H9 (cell line): Measurements from ENCODE around the gene KCTD5. TPM values are rescaled to one million over a fixed set of nuclear protein-coding genes. Genes with fewer than 3 reads are reported as not detected.

ENCODE experiments used
- DNase-seq: peaks from one replicate; pipeline ENCODE4 v3.0.0-alpha.2; 2017
- H2AFZ ChIP-seq: one replicate; pipeline ENCODE4 v1.6.1; 2013; ENCODE audit warnings: mild to moderate bottlenecking, low read length, control low read depth, moderate library complexity
- H2AK5ac ChIP-seq: 2 replicates; pipeline ENCODE4 v1.6.1; 2013; ENCODE audit warnings: low read length, control low read depth, mixed read lengths; ENCODE audit not compliant: insufficient read length
- H2BK120ac ChIP-seq: one replicate; pipeline ENCODE4 v1.6.1; 2013; ENCODE audit warnings: low read depth, mild to moderate bottlenecking, low read length, control low read depth, inconsistent platforms; ENCODE audit not compliant: poor library complexity, severe bottlenecking
- H2BK12ac ChIP-seq: 2 replicates; pipeline ENCODE4 v1.6.1; 2013; ENCODE audit warnings: low read length, control low read depth, mixed read lengths, low read depth; ENCODE audit not compliant: insufficient read length
- H2BK15ac ChIP-seq: 2 replicates; pipeline ENCODE4 v1.6.1; 2013; ENCODE audit warnings: low read depth, low read length, control low read depth
- H2BK20ac ChIP-seq: one replicate; pipeline ENCODE4 v1.6.1; 2013; ENCODE audit warnings: low read depth, mild to moderate bottlenecking, low read length, control low read depth, inconsistent platforms; ENCODE audit not compliant: poor library complexity, severe bottlenecking
- H2BK5ac ChIP-seq: 2 replicates; pipeline ENCODE4 v1.6.1; 2013; ENCODE audit warnings: low read length, control low read depth, mixed read lengths; ENCODE audit not compliant: insufficient read length
- H3K14ac ChIP-seq: 2 replicates; pipeline ENCODE4 v1.6.1; 2013; ENCODE audit warnings: low read length, control low read depth; ENCODE audit not compliant: insufficient read depth
- H3K18ac ChIP-seq: 2 replicates; pipeline ENCODE4 v1.6.1; 2013; ENCODE audit warnings: low read depth, mild to moderate bottlenecking, mixed read lengths, low read length, control low read depth; ENCODE audit not compliant: insufficient read length
- H3K23ac ChIP-seq: 2 replicates; pipeline ENCODE4 v1.6.1; 2013; ENCODE audit warnings: low read length, control low read depth, mixed read lengths, low read depth; ENCODE audit not compliant: insufficient read length
- H3K23me2 ChIP-seq: 2 replicates; pipeline ENCODE4 v1.6.1; 2013; ENCODE audit warnings: low read depth, mild to moderate bottlenecking, mixed read lengths, low read length, control low read depth; ENCODE audit not compliant: insufficient read length, poor library complexity, severe bottlenecking
- H3K27ac ChIP-seq: 2 replicates; pipeline ENCODE4 v1.5.1; 2013; ENCODE audit warnings: low read length, control low read depth, mixed read lengths, low read depth; ENCODE audit not compliant: insufficient read length
- H3K27me3 ChIP-seq: 2 replicates; pipeline ENCODE4 v1.6.1; 2013; ENCODE audit warnings: low read length, control low read depth, inconsistent platforms; ENCODE audit not compliant: insufficient read depth
- H3K4ac ChIP-seq: 2 replicates; pipeline ENCODE4 v1.6.1; 2013; ENCODE audit warnings: low read depth, mild to moderate bottlenecking, control low read depth, inconsistent platforms, low read length, moderate library complexity
- H3K4me1 ChIP-seq: 2 replicates; pipeline ENCODE4 v1.6.1; 2013; ENCODE audit warnings: low read length, control low read depth, inconsistent platforms; ENCODE audit not compliant: insufficient read depth
- H3K4me2 ChIP-seq: 2 replicates; pipeline ENCODE4 v1.6.1; 2013; ENCODE audit warnings: low read length, control low read depth, mixed read lengths; ENCODE audit not compliant: insufficient read length, insufficient read depth
- H3K56ac ChIP-seq: 2 replicates; pipeline ENCODE4 v1.6.1; 2013; ENCODE audit warnings: low read depth, mild to moderate bottlenecking, mixed read lengths, low read length, control low read depth; ENCODE audit not compliant: insufficient read length
- H3K79me1 ChIP-seq: 2 replicates; pipeline ENCODE4 v1.6.1; 2013; ENCODE audit warnings: low read depth, mild to moderate bottlenecking, moderate library complexity, low read length, control low read depth, inconsistent platforms; ENCODE audit not compliant: insufficient read depth, poor library complexity, severe bottlenecking
- H3K79me2 ChIP-seq: 2 replicates; pipeline ENCODE4 v1.6.1; 2013; ENCODE audit warnings: low read length, control low read depth, inconsistent platforms; ENCODE audit not compliant: insufficient read depth
- H3K9ac ChIP-seq: 2 replicates; pipeline ENCODE4 v1.6.1; 2013; ENCODE audit warnings: low read length, control low read depth, mixed read lengths; ENCODE audit not compliant: insufficient read length; ENCODE audit errors: extremely low read depth
- H3K9me3 ChIP-seq: one replicate; pipeline ENCODE4 v1.6.1; 2013; ENCODE audit warnings: low read depth, low read length, inconsistent platforms; ENCODE audit not compliant: control insufficient read depth
- H3T11ph ChIP-seq: one replicate; pipeline ENCODE4 v1.6.1; 2013; ENCODE audit warnings: mild to moderate bottlenecking, low read length, control low read depth, inconsistent platforms
- H4K20me1 ChIP-seq: one replicate; pipeline ENCODE4 v1.6.1; 2013; ENCODE audit not compliant: control insufficient read depth, insufficient read length, insufficient read depth
- H4K5ac ChIP-seq: 2 replicates; pipeline ENCODE4 v1.6.1; 2013; ENCODE audit warnings: low read depth, mild to moderate bottlenecking, mixed read lengths, low read length, control low read depth; ENCODE audit not compliant: insufficient read length
- H4K8ac ChIP-seq: replicated peaks from 2 replicates; pipeline ENCODE4 v1.6.1; 2013; ENCODE audit warnings: low read length, control low read depth, mixed read lengths, low read depth; ENCODE audit not compliant: insufficient read length
- H4K91ac ChIP-seq: 2 replicates; pipeline ENCODE4 v1.6.1; 2013; ENCODE audit warnings: low read depth, mild to moderate bottlenecking, moderate library complexity, mixed read lengths, low read length, control low read depth; ENCODE audit not compliant: insufficient read length
- H3K27ac Mint-ChIP-seq, 3 experiments: 2 replicates in 2 of 3; 3 replicates in 1 of 3; pipeline ENCODE4 v1.8.0; 2020 to 2021; ENCODE audit warnings: mixed read lengths in 3 of 3, mild to moderate bottlenecking in 1 of 3, moderate library complexity in 1 of 3
- H3K27me3 Mint-ChIP-seq: 2 replicates; pipeline ENCODE4 v1.8.0; 2021; ENCODE audit warnings: low read depth, mild to moderate bottlenecking, moderate library complexity, mixed read lengths
- H3K36me3 Mint-ChIP-seq, 3 experiments: 2 replicates in 2 of 3; 3 replicates in 1 of 3; pipeline ENCODE4 v1.8.0; 2020 to 2021; ENCODE audit warnings: low read depth in 3 of 3, mixed read lengths in 3 of 3; ENCODE audit not compliant: insufficient read depth in 1 of 3
- H3K4me1 Mint-ChIP-seq, 2 experiments: 2 replicates each; pipeline ENCODE4 v1.8.0; 2020; ENCODE audit warnings: mixed read lengths in 2 of 2
- H3K4me3 Mint-ChIP-seq, 2 experiments: 2 replicates in 1 of 2; 3 replicates in 1 of 2; pipeline ENCODE4 v1.8.0; 2020 to 2021; ENCODE audit warnings: mild to moderate bottlenecking in 2 of 2, mixed read lengths in 2 of 2, moderate library complexity in 1 of 2
- H3K9me3 Mint-ChIP-seq, 2 experiments: 2 replicates in 1 of 2; 3 replicates in 1 of 2; pipeline ENCODE4 v1.8.0; 2020; ENCODE audit warnings: mild to moderate bottlenecking in 2 of 2, mixed read lengths in 2 of 2, moderate library complexity in 1 of 2
- CTCF ChIP-seq: fragments of 200-600 bp; sonication (generic); conservative IDR thresholded peaks from 3 replicates; pipeline ENCODE4 v1.8.0; 2021; ENCODE audit warnings: antibody characterized with exemption, mild to moderate bottlenecking
- WGBS: extraction: QIAGEN DNeasy Blood & Tissue Kit; methylation state at CpG from one replicate; pipeline ENCODE4 v1.1.7; 2013; ENCODE audit warnings: missing lambda C conversion rate, low lambda C conversion rate, mixed read lengths; ENCODE audit not compliant: insufficient read length; ENCODE audit errors: extremely low coverage; 5-methylcytosine and 5-hydroxymethylcytosine counted together
- total RNA-seq: library from RNA; stranded (reverse); gene quantifications from 2 replicates; pipeline ENCODE4 v1.2.1, GENCODE V29; 2021

KCTD5 gene
- total RNA-seq, 1 experiment from 2014 or later = 39.9 TPM

DNA sequence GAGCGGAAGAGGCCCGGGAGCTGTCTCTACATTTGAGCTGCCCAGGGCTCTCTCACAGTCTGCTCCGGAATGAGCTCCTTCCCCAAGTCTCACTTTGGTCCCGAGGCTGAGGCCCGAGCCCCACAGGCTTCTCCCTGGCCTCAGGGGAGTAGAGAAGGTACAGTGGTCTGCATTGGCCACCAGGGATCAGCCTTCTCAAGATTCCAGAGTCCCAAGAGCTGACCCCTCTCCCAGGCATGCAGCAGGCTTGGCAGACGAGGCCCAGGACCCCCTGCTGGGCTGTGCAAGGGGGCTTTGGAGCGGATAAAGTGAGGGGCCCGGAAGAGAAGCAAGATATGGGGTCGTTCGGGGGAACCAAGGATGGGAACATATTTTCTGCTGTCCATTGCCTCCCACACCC, 34.6 kb downstream of the KCTD5 start:
- H3K18ac ChIP-seq = no peak overlapping the region
- H2AK5ac ChIP-seq = no peak overlapping the region
- H3K4me1 ChIP-seq = no peaks in the 10 kb centered on the region; the same call in 1 of the 2 replicates
- no peak overlapping the region for H4K91ac ChIP-seq
- H3T11ph ChIP-seq = no peak overlapping the region
- Mint-ChIP-seq H3K4me3 (no peak overlapping the region), H3K4me1 (peaks cover 3 to 11% of the 10 kb centered on the region in 2 experiments; a peak in 3 of 4 replicates), H3K27me3 (peaks cover 2% of the 10 kb centered on the region), H3K36me3 (no peaks in the 10 kb centered on the region), H3K9me3 (no peaks in the 10 kb centered on the region), H3K27ac (no peak overlapping the region)
- no peak overlapping the region for H2BK120ac ChIP-seq
- H2BK15ac ChIP-seq = no peak overlapping the region
- no peak for DNase-seq
- no peaks in the 10 kb centered on the region for H4K20me1 ChIP-seq
- H3K9ac ChIP-seq = no peak overlapping the region
- no peak overlapping the region for H4K5ac ChIP-seq
- no peak overlapping the region for H3K14ac ChIP-seq
- H4K8ac ChIP-seq = no peak overlapping the region
- H3K23me2 ChIP-seq = no peaks in the 10 kb centered on the region
- no peak overlapping the region for H3K27ac ChIP-seq
- no peak overlapping the region for H3K56ac ChIP-seq
- H3K79me2 ChIP-seq = no peaks in the 10 kb centered on the region
- H2AFZ ChIP-seq = no peak overlapping the region
- H3K23ac ChIP-seq = no peak overlapping the region
- H3K79me1 ChIP-seq = no peaks in the 10 kb centered on the region
- peak; percentile 27; the same call in 1 of the 3 replicates for TF ChIP-seq CTCF
- no peak overlapping the region for H2BK5ac ChIP-seq
- no peak overlapping the region for H3K4ac ChIP-seq
- no peak overlapping the region for H2BK12ac ChIP-seq
- no peaks in the 10 kb centered on the region for H3K9me3 ChIP-seq
- no CpG with 5 or more reads among the region's 10 CpGs for WGBS
- no peak overlapping the region for H2BK20ac ChIP-seq
- H3K27me3 ChIP-seq = no peaks in the 10 kb centered on the region
- H3K4me2 ChIP-seq = no peak overlapping the region
